OCI-LY1 (cell line): ENCODE results near the gene RECK.
A peak's percentile ranks its signal among the peaks of the same experiment; 100 is the strongest.

Experiments
- H2AFZ ChIP-seq: fragments of 200-600 bp; sonication (generic), shearing (Covaris generic); 2 replicates; pipeline ENCODE4 v1.6.0; 2014; ENCODE audit warnings: antibody characterized with exemption, mild to moderate bottlenecking, low read length
- H3F3A ChIP-seq: fragments of 200-600 bp; sonication (generic), shearing (Covaris generic); 2 replicates; pipeline ENCODE4 v1.6.0; 2014; ENCODE audit warnings: mild to moderate bottlenecking, antibody characterized with exemption, low read length, moderate library complexity; ENCODE audit not compliant: insufficient read depth
- H3K27ac ChIP-seq: fragments of 200-600 bp; sonication (generic); 2 replicates; pipeline ENCODE4 v1.5.1; 2014; ENCODE audit warnings: low read length, mixed run types, mild to moderate bottlenecking, low read depth; ENCODE audit not compliant: poor library complexity, severe bottlenecking
- H3K27me3 ChIP-seq: fragments of 200-600 bp; sonication (generic); 2 replicates; pipeline ENCODE4 v1.6.0; 2014; ENCODE audit warnings: antibody characterized with exemption, mild to moderate bottlenecking, low read length, moderate library complexity; ENCODE audit not compliant: insufficient read depth
- H3K36me3 ChIP-seq: fragments of 200-600 bp; sonication (generic); 2 replicates; pipeline ENCODE4 v1.6.1; 2014; ENCODE audit warnings: mild to moderate bottlenecking, antibody characterized with exemption, low read length, moderate library complexity, mixed read lengths; ENCODE audit not compliant: insufficient read depth
- H3K4me1 ChIP-seq: fragments of 200-600 bp; sonication (generic); 2 replicates; pipeline ENCODE4 v1.5.1; 2014; ENCODE audit warnings: mild to moderate bottlenecking, low read length, moderate library complexity; ENCODE audit not compliant: insufficient read depth, severe bottlenecking
- H3K4me2 ChIP-seq: fragments of 200-600 bp; sonication (generic), shearing (Covaris generic); 2 replicates; pipeline ENCODE4 v1.6.1; 2014; ENCODE audit warnings: low read length
- H3K4me3 ChIP-seq: fragments of 200-600 bp; sonication (generic); 2 replicates; pipeline ENCODE4 v1.5.1; 2014; ENCODE audit warnings: low read length, low read depth, mild to moderate bottlenecking, mixed read lengths; ENCODE audit not compliant: poor library complexity, severe bottlenecking
- H3K79me2 ChIP-seq: fragments of 200-600 bp; shearing (Covaris generic); 2 replicates; pipeline ENCODE4 v1.6.1; 2016; ENCODE audit warnings: mixed run types, low read length, mixed read lengths; ENCODE audit not compliant: insufficient read depth
- H3K9ac ChIP-seq: fragments of 200-600 bp; sonication (generic), shearing (Covaris generic); 2 replicates; pipeline ENCODE4 v1.6.1; 2014; ENCODE audit warnings: mild to moderate bottlenecking, low read length, mixed read lengths
- H3K9me2 ChIP-seq: fragments of 200-600 bp; sonication (generic), shearing (Covaris generic); 2 replicates; pipeline ENCODE4 v1.6.1; 2014; ENCODE audit warnings: low read depth, mild to moderate bottlenecking, low read length, mixed read lengths
- H3K9me3 ChIP-seq: fragments of 200-600 bp; shearing (Covaris generic); 2 replicates; pipeline ENCODE4 v1.6.1; 2014; ENCODE audit warnings: low read length, mixed read lengths
- H4K20me1 ChIP-seq: fragments of 200-600 bp; sonication (generic), shearing (Covaris generic); 2 replicates; pipeline ENCODE4 v1.6.0; 2016; ENCODE audit warnings: mild to moderate bottlenecking, low read length; ENCODE audit not compliant: insufficient read depth
- CTCF ChIP-seq: fragments of 200-600 bp; sonication (generic), shearing (Covaris generic); IDR thresholded peaks from 2 replicates; pipeline ENCODE4 v1.5.1; 2017; ENCODE audit warnings: mild to moderate bottlenecking, antibody characterized with exemption, low read length, moderate library complexity, mixed read lengths
- EZH2 ChIP-seq: fragments of 200-600 bp; sonication (generic), shearing (Covaris generic); IDR thresholded peaks from 2 replicates; pipeline ENCODE4 v1.8.0; 2017; ENCODE audit warnings: borderline replicate concordance, mixed run types, mild to moderate bottlenecking, antibody characterized with exemption, low read length, moderate library complexity, mixed read lengths

Gene RECK

GRCh38 chr9:36153746-36154145, 117.0 kb downstream of the RECK start:
- no peaks in the 10 kb centered on the region for H3K9me2 ChIP-seq
- H4K20me1 ChIP-seq = no peaks in the 10 kb centered on the region
- H3K27ac ChIP-seq = no peak overlapping the region
- H3K79me2 ChIP-seq = no peaks in the 10 kb centered on the region
- no peaks in the 10 kb centered on the region for H3F3A ChIP-seq
- no peaks in the 10 kb centered on the region for H3K27me3 ChIP-seq
- H3K4me2 ChIP-seq = peak overlapping the region; percentile 3; the same call in 1 of the 2 replicates
- H3K9ac ChIP-seq = no peak overlapping the region
- no peaks in the 10 kb centered on the region for H3K9me3 ChIP-seq
- H3K4me1 ChIP-seq = peaks cover 37% of the 10 kb centered on the region
- no peak overlapping the region for H2AFZ ChIP-seq
- H3K4me3 ChIP-seq = no peak overlapping the region
- H3K36me3 ChIP-seq = no peaks in the 10 kb centered on the region
- TF ChIP-seq CTCF (no peak), EZH2 (no peak)

- Histone ChIP-seq H3K4me1 (peaks cover 37% of the 10 kb centered on the region), H3K4me3 (no peak overlapping the region), H3K79me2 (no peaks in the 10 kb centered on the region), H2AFZ (no peak overlapping the region), H3K9me3 (no peaks in the 10 kb centered on the region), H3K36me3 (no peaks in the 10 kb centered on the region), H3K9me2 (no peaks in the 10 kb centered on the region), H4K20me1 (no peaks in the 10 kb centered on the region), H3F3A (no peaks in the 10 kb centered on the region), H3K9ac (no peak overlapping the region), H3K27ac (no peak overlapping the region), H3K4me2 (peak overlapping the region; percentile 29; the same call in 1 of the 2 replicates), H3K27me3 (no peaks in the 10 kb centered on the region)
- TF ChIP-seq CTCF = no peak
- TF ChIP-seq EZH2 = no peak
Observed at GRCh38 chr9:36154331-36154952, 117.7 kb downstream of the RECK start.

- peaks cover 37% of the 10 kb centered on the region for H3K4me1 ChIP-seq
- H3K9ac ChIP-seq = no peak overlapping the region
- H2AFZ ChIP-seq = no peak overlapping the region
- no peaks in the 10 kb centered on the region for H3K36me3 ChIP-seq
- H3K27ac ChIP-seq = no peak overlapping the region
- no peaks in the 10 kb centered on the region for H3F3A ChIP-seq
- TF ChIP-seq EZH2 = no peak
- H4K20me1 ChIP-seq = no peaks in the 10 kb centered on the region
- no peaks in the 10 kb centered on the region for H3K27me3 ChIP-seq
- H3K9me3 ChIP-seq = no peaks in the 10 kb centered on the region
- H3K9me2 ChIP-seq = no peaks in the 10 kb centered on the region
- H3K79me2 ChIP-seq = no peaks in the 10 kb centered on the region
- H3K4me3 ChIP-seq = no peak overlapping the region
- no peak overlapping the region for H3K4me2 ChIP-seq
Observed at GRCh38 chr9:36156116-36156515, 119.4 kb downstream of the RECK start.

- no peaks in the 10 kb centered on the region for H3F3A ChIP-seq
- H2AFZ ChIP-seq = no peak overlapping the region
Observed at GRCh38 chr9:36158122-36158521, 121.4 kb downstream of the RECK start.

More at GRCh38 chr9:36158122-36158521, 121.4 kb downstream of the RECK start:
- Histone ChIP-seq H3K9me2 (no peaks in the 10 kb centered on the region), H3K4me3 (no peak overlapping the region), H3K36me3 (no peaks in the 10 kb centered on the region), H3K9me3 (no peaks in the 10 kb centered on the region), H3K4me2 (no peak overlapping the region), H3K27me3 (no peaks in the 10 kb centered on the region), H3K9ac (no peak overlapping the region), H3K4me1 (peaks cover 18% of the 10 kb centered on the region), H3K79me2 (no peaks in the 10 kb centered on the region), H4K20me1 (no peaks in the 10 kb centered on the region), H3K27ac (no peak overlapping the region)
- TF ChIP-seq EZH2 (no peak), CTCF (no peak)
